Fibroblast of skin of right quadriceps (primary cell): ENCODE measurements around the gene TNFRSF1A.

ENCODE experiments used
- DNase-seq: peaks from one replicate; pipeline ENCODE4 v3.0.0-alpha.2; 2013

TNFRSF1A gene

DNA sequence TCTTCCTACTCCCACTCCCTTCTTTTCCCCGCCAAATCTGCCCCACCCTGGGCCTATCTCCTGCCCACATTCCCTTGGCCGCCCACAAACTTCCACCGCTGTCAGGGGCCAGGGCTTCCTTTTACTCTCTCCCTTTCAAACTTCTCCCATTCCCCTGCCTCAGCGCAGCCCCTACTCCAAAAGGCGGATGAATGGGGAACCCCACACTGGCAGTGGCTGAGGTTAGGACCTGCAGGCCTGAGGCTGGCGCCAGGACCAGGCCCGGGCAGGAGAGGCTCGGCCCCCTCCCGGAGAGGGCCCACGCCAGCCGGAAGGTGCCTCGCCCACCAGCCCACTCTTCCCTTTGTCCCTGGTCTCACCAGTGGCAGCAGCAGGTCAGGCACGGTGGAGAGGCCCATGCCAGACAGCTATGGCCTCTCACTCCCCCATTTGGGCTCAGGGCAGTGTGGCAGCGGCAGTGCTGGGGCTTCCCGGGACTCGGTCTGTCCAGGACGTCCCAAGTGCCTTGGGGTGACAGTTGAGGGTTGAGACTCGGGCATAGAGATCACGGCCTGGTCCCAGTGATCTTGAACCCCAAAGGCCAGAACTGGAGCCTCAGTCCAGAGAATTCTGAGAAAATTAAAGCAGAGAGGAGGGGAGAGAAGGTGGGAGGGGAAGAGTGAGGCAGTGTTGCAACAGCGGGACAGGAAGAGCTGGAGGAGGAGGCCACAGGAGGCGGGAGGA, at the start of gene TNFRSF1A:
TNFRSF1A (minus strand) TSS at position 660 of the 723 bp plus-strand sequence; CDS start at position 398, 262 bp downstream.
- DNase-seq: peak; percentile 83

DNA sequence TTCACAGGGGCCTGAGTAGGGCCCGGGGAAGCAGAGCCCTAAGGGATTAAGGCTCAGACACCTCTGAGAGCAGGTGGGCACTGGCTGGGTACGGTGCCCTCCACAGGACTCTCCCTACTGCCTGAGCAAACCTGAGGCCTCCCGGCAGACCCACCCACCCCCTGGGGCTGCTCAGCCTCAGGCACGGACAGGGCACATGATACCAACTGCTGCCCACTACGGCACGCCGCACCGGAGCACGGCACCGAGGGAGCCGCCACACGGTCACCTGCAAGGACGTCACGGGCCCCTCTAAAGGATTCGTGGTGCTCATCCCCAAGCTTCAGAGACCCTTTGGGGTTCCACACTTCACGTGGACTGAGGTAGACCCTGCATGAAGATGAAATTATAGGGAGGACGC, 49.1 kb upstream of the TNFRSF1A start:
- DNase-seq: no peak

DNA sequence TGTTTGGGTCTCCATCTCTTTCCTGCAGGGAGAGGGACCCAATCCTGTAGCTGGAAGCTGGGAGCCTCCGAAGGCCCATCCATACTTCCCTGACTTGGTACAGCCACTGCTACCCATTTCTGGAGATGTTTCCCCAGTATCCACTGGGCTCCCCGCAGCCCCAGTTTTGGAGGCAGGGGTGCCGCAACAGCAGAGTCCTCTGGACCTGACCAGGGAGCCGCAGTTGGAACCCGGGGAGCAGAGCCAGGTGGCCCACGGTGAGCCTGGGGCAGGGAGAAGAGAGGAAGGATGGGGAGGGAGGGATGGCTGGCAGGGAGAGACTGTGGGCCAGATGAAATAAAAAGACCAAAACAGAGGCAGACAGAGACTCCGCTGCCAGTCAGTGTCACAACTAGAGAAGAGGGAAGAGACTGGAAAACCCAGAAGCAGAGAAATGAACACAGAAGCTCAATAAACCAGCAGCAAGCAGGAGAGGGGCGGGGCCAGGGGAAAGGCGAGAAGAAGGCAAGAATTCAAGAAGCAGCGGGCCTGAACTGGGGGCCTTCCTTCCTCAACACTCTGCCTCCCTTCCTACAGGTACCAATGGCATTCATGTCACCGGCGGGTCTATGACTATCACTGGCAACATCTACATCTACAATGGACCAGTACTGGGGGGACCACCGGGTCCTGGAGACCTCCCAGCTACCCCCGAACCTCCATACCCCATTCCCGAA, 48.4 kb upstream of the TNFRSF1A start:
- no peak for DNase-seq

DNA sequence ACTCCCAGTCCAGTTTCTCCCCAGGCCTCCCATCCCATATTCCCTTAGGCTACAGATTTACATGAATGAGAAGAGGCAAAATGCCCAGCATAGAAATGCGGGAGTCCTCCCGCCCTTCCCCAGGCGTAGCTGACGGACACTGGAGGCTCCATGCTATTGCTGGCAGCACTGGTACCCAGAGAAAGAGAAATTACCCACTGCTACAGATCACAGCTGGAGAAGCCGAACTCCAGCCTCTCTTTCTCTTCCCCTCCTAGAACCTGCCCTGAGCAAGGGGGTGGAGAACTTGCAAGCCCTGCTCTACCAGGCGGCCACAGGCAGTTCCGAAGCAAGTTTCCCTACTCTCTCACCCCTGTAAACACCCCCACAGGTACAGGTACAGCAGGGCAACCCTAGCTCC, 45.7 kb upstream of the TNFRSF1A start:
- no peak for DNase-seq

DNA sequence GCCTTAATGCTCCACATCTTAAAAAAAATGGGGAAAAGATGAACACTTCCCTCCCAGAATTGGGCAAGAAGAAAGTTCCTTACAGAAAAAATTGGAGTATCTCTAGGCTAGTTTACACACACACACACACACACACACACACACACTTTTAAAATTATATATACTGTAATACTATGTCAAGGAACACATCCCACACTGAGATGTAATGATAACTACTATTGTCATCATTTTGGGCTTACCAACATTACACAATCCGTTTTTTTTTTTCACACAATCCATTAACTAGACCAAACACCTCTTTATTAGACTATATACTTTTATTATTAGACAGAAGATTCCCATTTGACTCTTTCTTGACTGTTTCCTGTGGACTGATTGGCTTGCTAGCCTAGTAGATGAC, 44.6 kb upstream of the TNFRSF1A start:
- DNase-seq: no peak

DNA sequence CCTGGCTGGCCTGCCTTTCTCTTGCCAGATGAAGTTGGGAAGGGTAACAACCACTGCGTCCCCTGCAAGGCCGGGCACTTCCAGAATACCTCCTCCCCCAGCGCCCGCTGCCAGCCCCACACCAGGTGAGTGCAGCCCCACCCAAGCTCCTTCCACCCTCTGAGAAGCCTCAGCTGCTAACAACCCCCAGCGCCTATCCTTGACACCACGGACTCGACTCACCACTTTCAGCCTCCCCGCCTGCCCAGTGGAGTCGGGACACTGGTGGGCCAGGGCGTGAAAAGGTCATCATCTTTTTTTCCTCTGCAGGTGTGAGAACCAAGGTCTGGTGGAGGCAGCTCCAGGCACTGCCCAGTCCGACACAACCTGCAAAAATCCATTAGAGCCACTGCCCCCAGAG, 44.2 kb upstream of the TNFRSF1A start:
- no peak for DNase-seq

DNA sequence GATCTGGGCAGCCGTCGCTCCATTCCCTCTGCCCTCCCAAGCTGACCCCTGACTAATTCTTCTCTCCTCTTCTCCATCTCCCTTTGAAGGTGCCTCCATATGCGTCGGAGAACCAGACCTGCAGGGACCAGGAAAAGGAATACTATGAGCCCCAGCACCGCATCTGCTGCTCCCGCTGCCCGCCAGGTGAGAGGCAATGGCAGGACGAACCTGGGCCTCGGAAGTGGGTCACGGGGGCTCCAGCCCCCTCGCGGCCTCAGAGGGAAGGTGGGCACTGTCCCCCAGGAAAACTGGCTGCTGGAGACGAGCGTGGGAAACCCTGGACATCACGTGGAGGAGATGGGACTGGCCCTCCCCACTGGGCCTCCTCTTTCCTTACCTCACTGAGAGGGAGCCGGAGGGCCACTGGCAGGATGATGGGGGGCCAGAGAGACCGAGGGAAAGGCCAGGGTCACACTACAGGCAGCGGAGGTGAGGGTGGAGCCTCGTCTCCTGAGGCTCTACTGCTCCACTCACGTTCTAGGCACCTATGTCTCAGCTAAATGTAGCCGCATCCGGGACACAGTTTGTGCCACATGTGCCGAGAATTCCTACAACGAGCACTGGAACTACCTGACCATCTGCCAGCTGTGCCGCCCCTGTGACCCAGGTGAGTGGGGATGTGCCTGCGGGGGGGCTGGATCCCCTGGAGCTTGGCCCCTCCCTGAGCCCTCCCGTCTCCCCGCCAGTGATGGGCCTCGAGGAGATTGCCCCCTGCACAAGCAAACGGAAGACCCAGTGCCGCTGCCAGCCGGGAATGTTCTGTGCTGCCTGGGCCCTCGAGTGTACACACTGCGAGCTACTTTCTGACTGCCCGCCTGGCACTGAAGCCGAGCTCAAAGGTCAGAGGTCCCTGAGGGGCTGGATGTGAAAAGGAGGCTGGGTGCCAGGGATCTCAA, 42.9 kb upstream of the TNFRSF1A start:
- no peak for DNase-seq

DNA sequence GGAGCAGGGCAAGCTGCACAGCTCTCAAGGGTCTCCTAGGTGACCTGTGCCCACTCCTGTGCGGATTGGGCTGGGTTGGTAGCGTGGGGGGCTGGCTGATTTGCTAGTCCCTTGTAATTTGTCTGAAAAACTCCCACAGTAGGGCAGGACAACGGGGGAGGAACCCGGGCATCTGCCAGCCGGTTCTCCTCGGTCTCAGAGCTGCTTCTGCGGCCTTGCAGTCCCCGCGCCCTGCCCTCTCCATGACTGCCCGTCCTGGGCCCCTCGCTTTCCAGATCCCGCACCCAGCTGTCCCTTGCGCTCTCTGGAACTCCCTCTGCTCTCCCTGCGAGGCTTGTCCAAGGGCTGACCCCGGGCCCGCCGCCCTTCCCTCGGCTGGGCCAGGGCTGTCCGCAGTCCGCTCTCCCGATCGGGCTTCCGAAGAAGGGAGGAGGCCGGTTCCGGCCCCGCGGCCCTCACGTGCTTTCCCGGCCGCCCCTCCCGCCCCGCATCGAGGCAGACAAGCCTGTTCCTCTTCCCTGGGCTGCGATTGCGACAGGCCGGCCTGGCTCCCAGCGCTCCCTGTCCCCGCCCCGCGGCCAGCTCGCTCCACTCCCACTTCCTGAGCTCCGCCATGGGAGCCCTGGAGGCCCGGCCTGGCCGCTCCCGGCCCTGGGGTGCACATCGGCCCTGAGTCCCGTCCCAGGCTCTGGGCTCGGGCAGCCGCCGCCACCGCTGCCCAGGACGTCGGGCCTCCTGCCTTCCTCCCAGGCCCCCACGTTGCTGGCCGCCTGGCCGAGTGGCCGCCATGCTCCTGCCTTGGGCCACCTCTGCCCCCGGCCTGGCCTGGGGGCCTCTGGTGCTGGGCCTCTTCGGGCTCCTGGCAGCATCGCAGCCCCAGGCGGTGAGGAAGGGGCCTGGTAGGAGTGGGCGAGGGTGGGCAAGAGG, 42.0 kb upstream of the TNFRSF1A start, which contains the start of gene LTBR:
LTBR (plus strand) TSS at position 591 of the 927 bp plus-strand sequence; CDS start at position 788, 197 bp downstream.
- peak; percentile 92 for DNase-seq

DNA sequence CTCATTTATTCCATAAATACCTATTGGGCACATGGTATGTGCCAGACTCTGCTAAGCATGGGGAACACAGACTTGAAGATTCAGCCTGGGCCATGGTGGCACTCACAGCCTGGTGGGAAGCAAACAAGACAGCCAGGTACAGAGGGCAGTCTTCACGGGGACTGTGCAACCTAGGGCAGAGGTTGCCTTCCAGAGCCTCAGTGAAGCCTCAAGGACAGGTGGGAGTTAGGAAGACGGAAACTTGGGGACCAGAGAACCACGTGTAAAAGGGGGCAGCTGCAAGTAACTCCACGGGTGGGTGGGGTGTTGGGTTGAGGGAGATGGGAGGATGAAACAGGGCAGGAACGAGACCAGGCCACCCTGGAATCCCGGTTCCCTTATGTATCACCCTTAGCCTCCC, 41.1 kb upstream of the TNFRSF1A start:
- DNase-seq: no peak

DNA sequence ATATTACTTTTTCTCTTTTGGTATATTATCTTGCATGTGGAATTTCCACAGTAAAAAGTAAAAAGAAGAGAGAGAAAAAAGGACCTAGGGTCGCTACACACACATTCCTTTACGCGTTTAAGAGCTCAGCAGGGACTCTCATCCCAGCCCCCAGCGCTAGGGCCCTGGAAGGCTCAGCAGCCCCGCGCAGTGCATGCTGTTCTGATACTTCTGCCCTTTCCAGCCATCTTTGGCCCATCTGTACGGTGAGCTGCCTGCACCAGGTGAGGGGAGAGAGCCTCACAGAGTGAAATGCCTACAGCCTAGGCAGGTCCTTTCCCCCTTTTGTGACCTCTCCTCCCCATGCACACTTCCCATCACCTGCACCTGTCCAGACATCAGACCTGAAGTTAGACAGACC, 40.5 kb upstream of the TNFRSF1A start:
- no peak for DNase-seq

DNA sequence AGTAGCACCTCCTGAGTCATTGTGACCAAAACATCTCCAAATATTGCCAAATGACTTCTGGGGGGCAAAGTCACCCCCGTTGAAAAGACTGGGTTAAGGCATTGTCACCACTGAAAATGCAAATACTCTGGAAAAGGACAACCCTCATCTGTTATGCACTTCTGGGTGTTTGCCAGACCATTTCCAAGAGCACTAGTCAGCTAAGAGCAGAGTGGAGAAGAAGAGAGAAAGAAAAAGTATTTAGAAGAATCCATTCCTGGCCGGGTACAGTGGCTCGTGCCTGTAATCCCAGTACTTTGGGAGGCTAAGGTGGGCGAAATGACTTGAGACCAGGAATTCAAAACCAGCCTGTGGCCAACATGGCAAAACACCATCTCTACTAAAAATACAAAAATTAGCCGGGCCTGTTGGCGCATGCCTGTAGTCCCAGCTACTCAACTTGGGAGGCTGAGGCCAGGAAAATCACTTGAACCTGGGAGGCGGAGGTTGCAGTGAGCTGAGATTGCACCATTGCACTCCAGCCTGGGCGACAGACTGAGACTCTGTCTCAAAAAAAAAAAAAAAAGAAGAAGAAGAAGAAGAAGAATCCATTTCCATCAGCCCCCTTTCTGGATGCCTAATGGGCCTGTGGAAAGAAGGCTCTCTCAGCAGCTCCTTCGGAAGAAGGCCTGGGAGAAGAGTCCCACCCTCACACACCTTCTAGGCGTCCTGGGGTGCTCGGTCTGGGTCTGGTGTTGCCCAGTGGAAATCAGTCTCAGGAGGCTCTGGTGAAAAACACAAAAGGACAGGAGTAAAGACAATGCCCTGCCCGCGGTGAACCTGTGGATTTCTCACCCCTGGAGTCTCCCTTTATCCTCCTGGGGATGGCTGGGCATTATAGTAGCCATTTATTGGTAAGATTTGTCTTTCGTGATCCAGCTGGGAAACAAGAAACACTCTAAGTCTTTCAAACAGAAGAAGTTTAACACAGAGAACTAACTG, 38.6 kb upstream of the TNFRSF1A start:
- peak; percentile 42 for DNase-seq

DNA sequence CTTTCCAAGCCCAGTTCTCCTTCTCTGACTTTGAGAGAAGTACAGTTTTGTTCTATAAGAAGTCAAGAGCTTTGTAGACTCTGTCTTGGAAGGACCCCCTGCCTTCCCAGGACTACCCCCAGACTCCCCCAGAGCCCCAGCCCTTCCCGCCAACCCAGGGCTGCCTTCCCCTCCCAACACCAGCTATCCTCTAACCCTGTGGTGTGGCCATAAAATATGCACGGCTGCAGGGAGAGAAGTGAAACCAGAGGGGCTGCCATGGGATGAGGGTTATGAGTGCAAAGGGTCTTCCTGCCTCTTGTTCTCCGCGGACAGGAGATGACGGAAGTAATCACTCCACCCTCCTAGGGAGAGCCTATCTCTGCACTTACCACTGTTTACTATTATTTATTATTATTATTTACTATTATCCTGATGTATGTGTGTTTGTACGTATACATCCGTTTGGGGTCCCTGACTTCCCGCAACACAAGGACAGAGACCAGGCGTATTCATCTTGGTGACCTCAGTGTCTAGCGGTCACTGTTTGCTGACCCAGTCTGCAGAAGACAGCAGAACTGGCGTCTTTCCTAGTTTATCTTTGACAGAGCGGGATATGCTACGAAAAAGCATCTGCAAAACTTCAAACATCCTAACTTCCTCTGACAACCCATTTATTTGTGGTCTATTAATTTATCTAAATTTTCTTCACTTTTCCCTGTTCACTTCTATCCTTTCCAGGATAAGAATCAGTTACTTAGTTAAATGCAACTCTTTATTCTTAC, 37.0 kb upstream of the TNFRSF1A start:
- no peak for DNase-seq

DNA sequence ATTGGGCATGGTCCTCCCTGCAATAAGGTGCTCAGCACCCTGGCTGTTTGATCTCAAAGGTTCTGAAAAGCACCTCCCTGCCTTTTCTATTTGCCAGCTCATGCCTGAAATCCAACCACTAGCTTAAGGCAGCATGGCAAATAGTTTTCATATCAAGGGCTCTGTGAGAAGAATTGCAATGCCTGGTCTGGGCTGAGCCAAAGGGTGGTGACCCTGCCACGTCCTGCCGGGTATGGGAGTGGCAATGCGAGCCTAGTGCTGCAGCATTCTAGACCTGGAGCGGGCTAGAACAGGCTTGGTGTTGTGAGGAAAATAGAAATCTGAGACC, 35.8 kb upstream of the TNFRSF1A start:
- no peak for DNase-seq

DNA sequence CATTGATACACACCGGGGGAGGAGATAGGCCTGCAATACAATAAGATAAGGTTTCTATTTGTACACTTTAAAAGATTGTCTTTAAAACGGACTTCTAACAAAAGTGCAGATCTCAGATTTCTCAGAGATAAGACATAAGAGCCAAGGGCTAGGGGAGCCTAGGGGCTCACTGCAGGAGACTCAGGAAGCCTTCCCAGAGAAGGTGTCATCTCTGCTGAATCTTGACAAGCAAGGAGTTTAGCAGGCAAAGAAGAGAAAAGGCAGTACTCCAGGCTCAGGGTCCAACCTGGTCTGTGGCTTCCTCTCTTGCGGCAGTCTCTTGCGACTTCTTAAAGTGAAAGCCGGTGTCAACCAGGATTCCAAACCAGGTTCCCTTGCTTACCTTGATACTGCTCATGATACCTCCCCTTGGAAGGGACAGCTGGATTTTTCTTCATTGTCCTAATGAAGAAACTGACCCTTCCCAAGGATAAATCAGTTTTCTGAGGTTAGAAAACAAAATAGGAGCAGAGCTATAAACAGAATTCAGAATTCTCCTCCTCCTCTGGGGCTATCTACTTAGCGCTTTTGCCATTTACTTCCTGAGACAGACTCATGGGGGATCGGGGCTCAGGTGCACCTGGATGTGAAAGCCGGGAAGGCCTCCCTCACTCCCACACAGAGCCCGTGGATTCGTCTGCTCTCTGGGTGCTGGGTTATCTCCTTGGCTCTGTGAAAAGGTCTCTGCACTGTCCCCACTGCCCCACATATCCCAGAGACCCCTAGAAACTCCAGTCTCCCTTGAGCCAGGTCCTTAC, 35.2 kb upstream of the TNFRSF1A start:
- no peak for DNase-seq

DNA sequence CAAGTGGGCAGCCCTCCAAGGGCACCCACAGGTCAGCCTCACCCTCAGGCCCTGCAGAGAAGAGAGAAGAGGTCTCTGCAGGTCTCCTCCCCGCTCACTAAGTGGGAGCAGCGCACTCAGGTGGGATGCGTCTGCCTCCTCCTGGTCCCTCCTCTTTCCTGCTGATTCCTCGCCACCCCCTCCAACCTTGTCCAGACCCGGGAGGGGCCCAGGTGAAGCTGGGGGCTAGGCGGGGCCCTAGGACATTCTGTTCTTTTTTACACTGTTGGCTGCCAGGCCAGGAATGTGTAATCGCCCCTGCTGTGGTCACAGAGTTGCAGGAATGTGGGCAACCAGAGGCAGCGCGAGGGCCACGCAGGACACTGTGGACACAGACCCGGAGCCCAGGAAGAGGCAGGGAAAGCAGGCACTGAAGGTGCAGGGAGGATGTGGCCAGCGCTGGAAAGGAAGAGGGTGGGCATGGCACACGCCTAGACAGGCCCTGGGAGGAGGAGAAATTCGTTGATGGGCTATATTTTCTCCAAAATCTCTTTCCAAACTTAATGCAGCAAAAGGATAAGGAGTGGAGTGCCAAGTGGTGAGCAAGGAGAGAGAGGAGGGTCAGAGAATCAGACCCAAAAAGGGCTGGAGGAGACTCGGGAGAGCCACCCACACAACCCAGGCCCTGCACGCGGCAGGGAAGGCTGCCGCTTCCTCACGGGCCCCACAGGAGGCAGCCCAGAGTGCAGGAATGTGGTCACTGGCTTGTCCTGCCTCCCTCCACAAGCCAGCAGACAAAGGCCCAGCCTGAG, 34.4 kb upstream of the TNFRSF1A start:
- peak; percentile 61 for DNase-seq

DNA sequence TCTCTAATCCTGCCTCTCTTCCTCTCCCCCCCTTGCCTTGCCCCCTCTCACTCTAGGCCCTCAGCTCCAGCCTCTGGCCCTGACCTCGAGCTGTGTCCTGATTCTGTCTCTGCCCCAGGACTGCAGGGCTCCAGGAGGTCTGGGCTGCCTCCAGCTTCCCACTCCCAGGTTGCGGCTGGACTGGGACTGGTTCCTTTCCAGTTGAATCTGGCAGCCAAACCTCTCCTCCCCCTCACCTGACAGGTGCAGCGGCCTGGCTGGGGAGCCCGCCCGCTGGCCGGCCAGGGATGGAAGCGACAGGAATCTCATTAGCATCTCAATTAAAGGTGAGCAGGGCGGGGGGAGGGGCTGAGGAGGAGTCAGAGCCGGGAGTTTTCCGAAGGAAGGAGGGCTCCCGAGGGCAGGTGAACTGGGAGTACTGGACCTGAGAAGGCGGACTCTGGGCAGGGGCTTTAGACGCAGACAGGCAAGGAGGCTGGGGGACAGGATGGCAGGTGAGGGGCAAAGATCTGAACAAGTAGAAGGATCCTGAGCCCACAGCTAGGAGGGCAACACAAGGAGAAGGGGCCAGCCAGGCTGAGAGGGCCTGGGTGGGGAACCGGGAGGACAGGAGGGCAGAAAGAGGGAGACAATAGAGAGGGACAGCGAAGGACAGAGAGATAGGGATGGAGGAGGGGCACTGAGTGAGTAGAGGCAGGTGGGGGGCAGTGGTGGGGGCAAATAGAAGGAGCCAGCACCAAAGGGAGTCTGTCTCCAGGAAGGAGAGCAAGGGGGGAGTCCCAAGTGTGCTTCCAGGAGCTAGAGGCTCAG, 33.6 kb upstream of the TNFRSF1A start, which contains the start of gene SCNN1A:
SCNN1A (minus strand) TSS at position 295 of the 810 bp plus-strand sequence. CDS start 780 bp downstream, outside the sequence.
- DNase-seq: no peak

DNA sequence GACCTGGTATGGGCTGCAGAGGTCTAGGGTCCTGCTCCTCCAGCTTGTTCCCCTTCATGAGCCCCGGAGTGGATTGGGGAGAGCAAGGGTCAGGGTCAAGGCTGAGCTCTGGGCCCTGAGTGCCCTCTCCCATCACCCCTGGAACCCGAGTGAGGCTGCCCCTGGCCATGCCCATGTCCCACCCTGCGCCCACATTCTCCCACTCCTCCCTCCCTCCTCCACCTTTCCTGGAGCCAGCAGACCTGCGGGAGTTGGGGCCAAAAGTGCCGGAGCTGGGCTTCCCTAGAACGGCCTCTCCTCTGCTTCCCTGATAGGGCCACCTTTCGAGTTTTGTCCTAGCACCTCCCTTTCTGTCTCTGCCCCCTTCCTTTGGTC, 32.9 kb upstream of the TNFRSF1A start:
- no peak for DNase-seq
